ENCODE measurements around the gene MKI67. TPM values are rescaled to one million over a fixed set of nuclear protein-coding genes. Genes with fewer than 3 reads are reported as not detected.

The MKI67 gene
- total and polyA plus RNA-seq, 9 of the 15 experiments (the other 6 are each of a cell fraction or from before 2014, with no cell fraction given): 11.8 to 86.5 (median 36.0) TPM

DNA sequence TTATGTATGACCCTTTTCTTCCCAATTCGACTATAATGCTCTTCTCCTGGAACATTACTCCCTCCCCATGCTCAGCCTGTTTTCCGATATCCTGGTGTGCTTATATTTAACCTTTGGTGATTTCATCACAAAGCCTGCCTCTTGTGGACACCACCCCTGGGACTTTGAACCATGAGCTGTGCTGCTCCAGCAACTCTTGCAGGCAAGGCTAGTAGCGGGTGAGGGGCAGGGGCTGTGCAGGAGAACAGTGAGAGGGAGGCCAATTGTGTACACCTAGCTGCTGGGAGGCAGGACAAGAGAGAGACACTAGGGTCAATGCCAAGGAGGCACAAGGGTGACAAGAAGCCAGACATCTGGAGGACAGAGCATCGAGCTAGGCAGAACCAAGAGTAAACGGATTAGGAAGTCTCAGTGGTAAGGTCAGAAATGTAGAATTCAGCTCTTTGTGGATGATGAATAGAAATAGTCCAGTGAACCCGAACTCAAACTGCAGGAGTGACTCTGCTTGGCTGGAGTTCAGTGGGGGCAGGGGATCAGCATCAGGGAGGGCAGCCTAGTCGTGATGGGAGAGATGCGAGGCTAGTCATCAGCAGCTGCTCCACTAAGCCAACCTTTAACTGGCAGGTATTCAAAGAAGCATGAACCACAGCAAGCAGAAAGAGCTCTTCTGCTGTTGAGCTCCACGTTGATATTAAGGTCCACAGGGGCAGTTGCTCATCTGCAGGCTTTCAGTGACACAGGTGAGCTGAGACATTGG is 31.0 kb upstream of the MKI67 start (continued):
- TF ChIP-seq, protein P1, sequence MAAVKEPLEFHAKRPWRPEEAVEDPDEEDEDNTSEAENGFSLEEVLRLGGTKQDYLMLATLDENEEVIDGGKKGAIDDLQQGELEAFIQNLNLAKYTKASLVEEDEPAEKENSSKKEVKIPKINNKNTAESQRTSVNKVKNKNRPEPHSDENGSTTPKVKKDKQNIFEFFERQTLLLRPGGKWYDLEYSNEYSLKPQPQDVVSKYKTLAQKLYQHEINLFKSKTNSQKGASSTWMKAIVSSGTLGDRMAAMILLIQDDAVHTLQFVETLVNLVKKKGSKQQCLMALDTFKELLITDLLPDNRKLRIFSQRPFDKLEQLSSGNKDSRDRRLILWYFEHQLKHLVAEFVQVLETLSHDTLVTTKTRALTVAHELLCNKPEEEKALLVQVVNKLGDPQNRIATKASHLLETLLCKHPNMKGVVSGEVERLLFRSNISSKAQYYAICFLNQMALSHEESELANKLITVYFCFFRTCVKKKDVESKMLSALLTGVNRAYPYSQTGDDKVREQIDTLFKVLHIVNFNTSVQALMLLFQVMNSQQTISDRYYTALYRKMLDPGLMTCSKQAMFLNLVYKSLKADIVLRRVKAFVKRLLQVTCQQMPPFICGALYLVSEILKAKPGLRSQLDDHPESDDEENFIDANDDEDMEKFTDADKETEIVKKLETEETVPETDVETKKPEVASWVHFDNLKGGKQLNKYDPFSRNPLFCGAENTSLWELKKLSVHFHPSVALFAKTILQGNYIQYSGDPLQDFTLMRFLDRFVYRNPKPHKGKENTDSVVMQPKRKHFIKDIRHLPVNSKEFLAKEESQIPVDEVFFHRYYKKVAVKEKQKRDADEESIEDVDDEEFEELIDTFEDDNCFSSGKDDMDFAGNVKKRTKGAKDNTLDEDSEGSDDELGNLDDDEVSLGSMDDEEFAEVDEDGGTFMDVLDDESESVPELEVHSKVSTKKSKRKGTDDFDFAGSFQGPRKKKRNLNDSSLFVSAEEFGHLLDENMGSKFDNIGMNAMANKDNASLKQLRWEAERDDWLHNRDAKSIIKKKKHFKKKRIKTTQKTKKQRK (IDR thresholded peaks at IDR 0.05; ENCODE audit: borderline replicate concordance, low read depth, low read length): no peak
- TF ChIP-seq ELF1 (tag; IDR thresholded peaks at IDR 0.05): no peak
- no peak for TF ChIP-seq JUNB (CRISPR knock-in tag; conservative IDR thresholded peaks at IDR 0.05)
- TF ChIP-seq SAFB2 (IDR thresholded peaks at IDR 0.05; ENCODE audit: borderline replicate concordance, low read depth, low read length, severe bottlenecking): no peak
- TF ChIP-seq THRA (IDR thresholded peaks at IDR 0.05): no peak
- TF ChIP-seq SRSF3 (IDR thresholded peaks at IDR 0.05; ENCODE audit: insufficient read depth, low read length): no peak
- TF ChIP-seq PRMT5 (CRISPR knock-in tag; IDR thresholded peaks at IDR 0.05): no peak

Measured in K562 (cell line).